ENCODE data around the gene AOPEP.

Gene AOPEP

DNA sequence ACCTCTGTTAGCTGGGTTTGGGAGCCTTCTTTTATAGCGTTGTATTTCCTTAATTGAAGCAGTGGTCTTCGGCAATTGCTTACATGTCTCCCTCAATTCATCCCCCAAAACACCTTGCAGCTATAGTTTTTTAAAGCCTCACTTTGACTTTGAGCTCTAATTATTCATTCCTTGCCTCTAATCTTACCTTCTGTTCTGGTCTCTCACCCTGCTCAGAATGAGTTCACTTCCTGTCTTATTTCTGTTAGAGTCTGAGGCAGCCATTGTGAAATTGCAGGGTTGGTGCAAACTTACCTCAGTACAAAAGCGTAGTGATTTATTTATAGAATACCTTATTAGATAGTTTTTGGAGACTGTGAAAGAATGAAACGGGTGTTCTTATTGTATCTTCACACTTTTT lies 35.0 kb downstream of the AOPEP start:
- DNase-seq, result no peak

DNA sequence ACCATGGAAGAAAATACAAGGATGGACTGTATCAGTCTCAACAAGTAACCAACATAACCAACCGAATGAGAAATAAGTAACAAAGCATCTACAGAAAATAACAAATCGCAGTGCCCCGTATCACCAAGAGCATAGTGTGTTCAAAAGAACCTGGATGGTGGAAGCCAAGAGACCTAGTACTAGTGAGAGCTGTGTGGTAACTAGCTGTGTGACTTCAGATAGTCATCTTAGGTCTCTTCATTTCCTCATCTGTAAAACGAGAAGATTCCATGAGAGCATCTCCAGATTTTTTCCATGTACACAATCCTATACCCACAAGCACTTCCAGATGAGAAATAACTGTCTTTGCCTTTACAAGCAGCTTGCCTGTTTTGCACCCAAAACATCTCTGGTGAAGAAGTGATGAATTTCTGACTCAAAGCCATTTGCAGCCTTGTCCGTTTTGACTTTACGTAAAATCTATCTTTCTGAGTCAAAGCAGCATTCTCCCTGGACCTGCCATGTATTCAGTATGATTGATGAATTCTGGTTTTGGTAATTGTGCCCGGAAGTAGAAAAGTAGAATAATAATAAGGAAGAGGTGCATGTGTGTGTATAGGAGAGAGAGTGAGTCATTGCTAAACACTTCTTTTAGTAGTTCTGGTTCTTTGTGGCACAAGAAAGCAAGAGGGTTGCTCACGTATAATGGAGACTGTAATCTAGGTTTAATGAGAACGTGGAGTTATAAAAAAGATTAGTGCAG lies 41.0 kb downstream of the AOPEP start:
- DNase-seq, result no peak

DNA sequence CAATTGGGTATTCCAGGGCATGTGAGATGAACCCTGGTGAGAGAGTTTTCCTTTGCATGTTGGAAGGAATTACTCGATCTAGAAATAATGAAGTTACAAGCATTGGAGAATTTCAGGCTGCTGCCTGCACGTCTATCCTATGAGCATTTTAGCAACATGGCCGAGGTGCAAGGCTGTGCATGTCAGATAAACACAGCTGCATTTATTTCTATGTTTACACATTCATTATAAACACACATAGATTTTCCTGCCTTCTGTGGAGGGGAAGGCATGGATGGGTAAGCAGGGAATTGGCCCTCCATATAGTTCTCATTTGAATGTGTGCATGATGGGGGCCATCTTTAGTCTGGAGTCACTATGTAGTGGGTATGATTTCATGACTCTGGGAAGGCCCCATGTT lies 42.3 kb downstream of the AOPEP start:
- DNase-seq, result no peak

DNA sequence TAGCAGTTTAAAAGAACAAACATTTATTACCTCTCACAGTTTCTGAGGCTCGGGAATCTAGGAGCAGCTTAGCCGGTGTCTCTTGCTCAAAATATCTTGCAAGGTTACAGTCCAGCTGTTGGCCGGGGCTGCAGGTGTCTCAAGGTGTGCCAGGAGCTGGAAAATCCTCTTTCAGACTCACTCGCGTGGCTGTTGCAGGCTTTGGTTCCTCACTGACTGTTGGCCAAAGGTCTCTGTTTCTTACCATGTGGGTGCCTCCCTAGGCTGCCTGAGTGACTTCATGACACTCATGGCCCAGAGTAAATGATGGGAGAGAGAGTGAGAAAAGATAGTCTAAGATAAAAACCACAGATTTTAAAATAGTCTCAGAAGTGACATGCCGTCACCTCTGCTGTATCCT lies 43.8 kb downstream of the AOPEP start:
- DNase-seq, result no peak

DNA sequence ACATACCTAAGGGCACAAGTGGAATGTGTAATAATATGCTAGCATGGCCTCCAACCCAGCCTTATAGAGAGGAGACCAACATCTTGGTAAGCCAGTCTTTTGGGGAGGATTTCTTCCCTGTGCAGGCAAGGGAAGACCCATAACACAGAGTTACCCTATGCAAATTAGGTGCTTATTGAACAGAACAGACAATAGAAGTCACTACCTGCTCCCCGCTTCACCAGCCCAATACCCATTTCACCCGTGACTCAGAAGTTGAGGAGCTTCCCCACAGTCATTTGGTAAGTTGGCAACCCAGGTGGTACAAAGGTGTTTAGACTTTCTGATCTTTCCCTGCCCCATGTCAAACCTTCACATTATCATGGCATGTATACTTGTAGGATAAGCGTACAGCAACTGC lies 44.6 kb downstream of the AOPEP start:
- DNase-seq, result no peak

DNA sequence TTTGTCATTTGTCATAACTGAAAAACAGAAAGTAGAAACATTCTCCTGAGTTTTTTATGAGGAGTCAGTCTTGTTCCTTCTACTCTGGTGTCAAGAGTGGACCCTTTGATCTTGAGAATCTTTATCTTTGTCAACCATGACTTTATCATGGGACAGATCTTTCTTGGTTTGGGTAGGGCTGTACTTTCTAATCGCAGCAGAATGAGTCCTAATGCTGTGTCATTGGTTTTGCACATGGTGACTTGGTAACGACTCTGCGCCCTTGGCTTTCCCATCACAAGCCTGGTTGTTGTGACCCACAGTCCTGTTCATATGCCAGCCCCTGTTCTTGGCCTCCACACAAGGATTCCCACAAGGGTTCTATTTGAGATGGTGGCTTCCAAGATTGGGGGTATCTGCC lies 45.6 kb downstream of the AOPEP start:
- DNase-seq, result no peak

DNA sequence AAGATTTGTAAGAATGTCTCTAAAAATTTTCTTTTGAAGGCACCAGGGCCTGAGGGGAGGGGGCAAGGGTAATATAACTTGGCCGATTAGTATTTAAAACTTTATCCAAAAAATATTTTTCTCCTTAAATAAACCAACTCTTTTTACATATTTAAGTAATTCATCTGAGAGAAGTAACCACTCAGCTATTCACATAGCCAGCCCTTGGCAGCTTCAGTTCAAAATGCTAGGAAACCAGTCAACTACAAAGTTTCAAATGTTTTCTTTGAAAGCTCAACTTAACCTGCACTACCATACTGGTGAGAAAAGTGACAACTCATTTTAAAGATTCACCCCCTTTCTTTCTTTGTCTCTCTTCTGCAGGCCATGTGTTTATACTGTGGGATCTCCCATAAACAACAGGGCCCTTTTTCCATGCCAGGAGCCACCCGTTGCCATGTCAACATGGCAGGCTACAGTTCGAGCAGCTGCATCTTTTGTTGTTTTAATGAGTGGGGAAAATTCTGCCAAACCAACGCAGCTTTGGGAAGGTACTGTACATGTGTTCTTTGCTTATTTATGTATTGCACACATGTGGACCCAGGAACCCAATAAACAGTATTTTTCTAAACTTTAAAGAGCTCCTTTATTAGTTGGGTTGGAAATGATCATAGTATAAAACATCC lies 46.3 kb downstream of the AOPEP start:
- DNase-seq, result no peak

DNA sequence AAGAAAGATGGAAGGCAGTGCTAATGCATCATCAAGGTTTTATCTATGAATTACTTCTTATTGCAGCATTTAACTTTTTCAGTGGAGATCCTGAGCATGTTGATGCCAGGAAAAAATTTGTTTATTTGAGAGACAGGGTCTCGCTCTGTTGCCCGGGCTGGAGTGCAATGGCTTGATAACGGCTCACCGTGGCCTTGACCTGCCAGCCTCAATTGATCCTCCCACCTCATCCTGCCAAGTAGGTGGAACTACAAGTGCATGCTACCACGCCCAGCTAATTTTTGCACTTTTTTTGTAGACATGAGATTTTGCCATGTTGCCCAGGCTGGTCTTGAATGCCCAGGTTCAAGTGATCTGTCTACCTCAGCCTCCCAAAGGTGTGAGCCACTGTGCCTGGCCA lies 47.2 kb downstream of the AOPEP start:
- no peak for DNase-seq

DNA sequence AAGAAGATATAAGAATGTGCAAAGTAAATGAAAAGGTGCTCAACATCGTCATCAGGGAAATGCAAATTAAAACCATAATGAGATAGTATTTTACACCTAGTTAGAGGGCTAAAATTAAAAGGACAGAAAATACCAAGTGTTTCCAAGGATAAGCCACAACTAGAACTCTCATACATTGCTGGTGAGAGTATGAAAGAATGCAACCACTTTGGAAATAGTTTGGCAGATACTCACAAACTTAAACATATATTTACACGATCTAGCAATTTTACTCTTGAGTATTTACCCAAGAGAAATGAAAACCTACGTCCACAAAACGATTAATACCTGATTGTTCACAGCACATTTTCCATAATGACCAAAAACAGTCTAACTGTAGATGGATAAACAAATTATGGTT lies 51.5 kb downstream of the AOPEP start:
- DNase-seq, result no peak

DNA sequence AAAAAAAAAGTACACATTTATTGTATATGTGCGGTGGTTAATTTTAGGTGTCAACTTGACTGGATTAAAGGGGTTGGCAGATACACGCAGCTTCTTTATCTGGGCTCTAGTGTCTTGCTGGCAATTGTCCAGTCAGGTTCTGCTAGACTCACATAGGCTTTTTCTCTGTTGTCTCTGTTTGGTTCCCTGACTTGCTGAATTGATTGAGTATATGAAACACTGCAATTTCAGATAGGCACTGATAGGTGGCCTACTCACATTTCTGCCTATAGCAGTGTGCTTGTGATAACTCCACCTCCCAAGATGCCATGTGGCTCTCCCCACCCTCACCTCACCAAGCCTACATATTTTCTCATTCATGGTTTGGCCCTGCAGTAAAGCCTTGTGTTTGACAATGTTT lies 52.5 kb downstream of the AOPEP start:
- DNase-seq, result no peak

DNA sequence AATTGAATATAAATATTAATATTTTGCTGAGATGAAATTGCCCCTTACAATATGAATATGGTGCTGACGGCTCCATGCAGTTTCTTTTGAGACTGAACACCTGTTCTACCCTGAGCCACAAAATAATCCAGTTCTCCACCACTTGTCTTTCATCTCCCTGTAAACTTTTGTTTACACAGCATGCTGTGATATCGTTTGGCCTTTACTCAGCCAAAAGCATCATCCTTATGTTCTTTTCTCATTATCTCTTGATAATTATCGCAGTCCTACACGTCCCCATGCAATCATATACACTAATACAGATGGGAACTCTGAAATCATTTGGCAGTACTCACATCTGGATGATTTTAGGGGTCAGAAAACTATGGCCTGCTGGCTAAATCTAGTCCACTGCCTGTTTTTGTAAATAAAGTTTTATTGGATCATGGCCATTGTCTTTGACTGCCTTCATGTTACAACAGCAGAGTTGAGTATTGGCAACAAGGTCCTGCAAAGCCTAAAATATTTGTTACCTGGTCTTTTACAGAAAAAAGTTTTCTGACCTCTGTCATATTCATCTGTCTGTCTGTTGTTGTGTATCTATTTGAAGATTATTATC lies 53.3 kb downstream of the AOPEP start:
- no peak for DNase-seq

DNA sequence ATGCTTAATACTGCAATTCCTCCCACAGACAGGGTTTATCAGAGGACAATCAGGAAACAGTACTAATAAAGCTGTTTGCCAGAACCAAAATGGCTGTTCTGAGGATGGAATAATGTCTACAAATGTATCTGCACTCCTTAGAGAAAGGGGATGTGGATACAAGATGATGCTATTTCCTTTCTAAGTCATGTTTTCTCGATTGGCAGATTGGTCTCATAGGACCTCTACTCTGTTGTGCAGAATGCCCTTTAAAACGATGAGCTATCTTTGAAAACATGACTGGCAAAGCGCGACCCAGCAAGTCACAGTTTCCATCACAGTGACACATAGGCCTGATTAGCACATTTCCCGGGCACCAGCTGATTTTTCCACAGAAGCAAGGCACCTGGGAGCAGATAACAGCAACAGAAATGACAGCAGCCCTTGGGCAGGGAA lies 54.0 kb downstream of the AOPEP start:
- DNase-seq, result no peak

DNA sequence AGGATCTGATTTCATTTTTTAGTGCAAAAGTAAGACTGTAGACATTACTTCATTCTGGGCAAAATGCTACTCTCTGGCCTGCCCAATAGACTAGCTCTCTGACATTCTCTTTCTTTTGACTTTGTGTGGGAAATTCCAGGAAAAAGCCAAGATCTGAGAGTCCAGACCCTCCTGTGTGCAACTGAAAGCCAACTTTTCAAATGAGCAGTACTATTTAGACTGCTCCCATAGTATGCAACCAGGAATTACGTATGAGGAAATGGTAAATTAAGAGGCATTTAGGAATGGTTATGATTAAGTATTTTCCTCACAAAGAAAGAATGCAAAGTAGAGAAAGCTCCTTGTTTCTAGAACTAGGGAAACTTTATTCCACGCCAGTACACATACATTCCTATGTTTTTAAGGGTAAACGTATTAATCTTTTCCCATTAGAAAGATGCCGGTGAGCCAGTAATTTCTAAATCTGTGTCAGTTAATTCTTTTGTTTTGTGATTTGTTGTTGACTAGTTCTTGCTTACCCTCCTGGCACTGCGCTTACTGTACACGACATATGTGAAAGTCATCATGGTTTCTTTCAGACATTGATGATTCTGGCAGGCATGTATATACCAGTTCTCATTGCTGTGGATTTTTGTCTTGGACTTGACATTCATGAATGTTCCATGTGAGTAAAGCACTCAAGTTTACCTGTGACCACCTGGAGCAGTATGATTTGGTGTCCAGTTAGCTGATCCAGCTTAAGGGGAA lies 56.0 kb downstream of the AOPEP start:
- no peak for DNase-seq

DNA sequence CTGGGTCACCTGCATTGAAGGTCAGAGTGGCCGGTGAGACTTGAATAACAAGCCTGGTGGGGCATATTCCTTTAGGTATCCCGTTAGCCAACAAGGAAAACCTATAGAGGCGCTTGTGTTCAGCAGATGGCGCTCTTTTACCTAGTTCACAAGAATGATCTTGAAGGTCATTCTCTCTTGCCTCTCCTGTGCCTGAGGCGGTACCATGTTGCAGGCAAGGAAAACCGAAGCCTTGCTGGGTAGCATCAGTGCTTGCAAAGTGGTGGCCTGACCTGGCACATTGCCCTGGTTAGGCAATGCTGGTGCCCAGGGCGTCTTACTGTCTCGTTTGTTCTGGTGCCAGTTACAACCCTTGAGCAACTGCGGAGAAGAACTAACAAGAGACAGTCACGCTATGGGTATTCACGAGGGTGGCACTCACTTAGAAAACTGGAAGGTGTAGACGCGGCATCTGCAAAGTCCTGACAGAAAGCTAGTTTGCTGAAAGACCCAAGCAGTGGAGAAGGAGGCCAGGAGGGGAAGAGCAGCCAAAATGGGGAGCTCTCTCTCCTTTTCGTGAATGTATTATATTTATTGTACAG lies 56.7 kb downstream of the AOPEP start:
- peak; percentile 73 for DNase-seq

DNA sequence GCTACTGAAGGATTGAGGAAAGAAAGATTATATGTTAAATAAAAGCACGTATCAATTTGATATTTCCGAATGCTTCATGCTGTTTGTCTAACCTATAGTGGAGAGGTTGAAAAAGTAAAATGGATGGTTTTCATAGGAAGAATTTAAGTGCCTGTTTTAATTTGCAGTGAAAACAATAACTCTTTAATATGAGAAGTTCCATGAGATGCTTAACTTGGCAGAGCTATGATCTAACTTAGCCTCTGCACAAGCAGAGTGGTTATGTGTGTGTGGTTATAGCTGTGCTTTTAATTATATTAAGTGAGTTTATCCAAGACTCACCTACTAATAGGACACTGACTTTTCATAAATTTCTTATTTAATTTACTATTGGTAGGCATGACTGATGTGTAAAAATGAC lies 57.4 kb downstream of the AOPEP start:
- no peak for DNase-seq

DNA sequence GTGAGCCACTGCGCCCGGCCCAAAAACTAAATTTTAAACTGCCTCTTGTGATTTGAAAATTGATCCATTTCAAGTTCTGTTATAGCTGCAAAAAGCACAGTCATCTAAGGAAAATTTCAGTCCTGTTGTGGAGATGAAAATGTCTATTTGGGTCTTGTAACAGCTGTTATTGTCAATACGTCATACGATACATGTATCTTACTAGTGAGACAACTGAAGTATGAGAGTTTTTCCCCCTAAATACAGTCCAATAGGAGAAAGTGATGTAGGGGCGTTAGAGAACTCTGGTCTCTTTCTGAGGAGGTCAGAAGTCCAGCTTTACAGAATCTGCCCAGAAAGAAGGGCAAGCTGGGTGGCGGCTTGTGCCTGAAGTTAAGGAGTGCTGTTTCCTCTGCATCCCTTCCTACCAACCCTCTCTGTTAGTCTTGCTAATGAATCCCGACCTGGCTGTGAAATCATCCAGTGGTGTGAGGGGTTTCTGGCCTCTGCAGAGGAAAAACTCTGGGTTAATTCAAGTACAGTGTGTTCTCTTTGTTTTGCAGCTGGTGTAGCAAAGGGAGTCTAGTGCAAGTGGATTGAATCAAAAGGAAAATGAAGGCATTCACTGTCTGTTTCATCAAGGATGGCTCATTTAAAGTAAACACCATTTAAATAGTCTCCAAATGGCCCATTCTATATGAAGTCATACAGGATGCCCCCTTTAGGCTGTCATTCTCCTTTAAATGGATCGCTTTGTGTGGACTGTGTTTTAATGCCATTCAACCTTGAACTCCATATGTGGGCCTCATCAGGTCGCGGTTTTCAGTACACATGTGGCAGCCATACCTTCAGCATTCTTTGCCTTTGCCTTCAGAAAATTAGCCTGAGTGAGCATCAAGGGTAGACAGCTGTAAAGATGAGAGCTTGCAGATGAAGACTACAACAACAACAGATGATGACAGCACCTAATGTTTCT lies 59.0 kb downstream of the AOPEP start:
- DNase-seq, result no peak

DNA sequence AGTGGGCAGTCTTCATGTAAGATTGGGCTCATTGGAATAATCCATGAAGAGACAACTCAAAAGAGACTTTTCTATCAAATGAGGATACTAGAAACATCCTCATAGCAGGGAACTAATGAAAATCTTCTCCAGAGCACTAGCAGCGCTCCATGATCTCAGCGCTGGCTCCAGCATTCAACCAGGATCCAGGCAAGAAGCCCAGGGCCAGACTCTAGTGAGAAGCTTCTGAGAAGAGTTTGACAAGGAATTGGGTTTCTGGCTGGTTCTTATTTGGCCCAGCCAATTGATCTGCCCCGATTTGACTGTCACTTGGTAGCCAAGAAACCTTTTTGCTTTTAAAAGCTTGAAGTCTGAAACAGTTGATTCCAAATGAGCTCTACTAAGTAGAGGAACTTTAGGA lies 60.1 kb downstream of the AOPEP start:
- DNase-seq, result no peak

DNA sequence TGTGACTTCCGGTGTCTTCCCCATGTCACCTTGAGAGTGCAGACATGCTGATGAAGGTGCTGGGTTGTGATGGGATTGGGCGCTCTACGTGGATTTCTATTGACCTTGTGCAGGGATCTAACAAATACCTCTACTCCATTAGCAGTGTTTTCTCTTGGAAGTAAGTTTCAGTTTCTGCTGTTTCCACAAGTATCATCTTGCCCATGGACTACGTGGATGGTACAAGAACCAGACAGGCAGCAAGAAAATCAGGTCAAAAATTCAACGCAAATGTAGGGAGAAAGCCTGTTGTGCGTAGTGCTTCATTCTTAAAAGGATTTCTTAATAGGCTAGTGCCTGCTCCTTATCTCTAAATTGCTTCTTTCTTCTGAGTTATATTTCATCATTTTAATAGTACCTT lies 60.8 kb downstream of the AOPEP start:
- no peak for DNase-seq

DNA sequence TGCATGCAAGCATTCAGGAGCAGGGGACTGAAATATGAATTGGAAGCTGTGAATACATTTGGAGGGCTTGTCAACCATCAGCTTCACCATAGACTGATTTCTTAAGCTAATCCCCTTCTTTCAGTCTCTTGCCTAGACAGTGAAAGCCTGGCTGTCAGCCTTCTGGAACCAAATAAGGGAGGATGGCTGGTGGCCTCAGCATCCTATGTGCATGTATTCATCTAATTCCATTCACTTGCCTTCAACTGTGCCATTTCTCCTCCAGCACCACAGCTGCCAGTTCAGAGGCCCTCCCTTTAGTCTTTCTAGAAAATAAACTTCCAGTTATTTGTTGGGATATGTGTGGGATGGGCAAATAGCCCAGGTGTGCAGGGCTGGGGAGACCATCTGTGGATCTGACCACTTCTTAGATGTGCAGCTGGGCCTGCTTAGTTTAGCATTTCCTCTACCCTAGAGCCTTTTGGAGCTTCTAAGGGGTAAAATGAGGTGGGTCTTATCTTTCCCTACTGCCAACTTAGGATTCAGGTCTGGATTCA lies 62.1 kb downstream of the AOPEP start:
- DNase-seq, result no peak

DNA sequence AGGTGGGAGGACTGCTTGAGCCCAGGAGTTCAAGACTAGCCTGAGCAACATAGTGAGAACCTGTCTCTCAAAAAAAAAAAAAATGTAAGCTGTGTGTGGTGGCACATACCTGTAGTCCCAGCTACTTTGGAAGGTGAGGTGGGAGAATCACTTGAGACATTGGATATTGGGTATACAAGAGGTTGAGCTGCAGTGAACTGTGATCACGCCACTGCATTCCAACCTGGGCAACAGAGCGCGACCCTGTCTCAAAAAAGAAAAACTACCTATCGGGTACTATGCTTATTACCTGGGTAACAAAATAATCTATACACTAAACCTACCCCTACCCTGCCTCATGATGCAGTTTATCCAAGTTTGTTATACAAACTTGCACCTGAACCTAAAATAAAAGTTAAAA lies 64.9 kb downstream of the AOPEP start:
- no peak for DNase-seq

DNA sequence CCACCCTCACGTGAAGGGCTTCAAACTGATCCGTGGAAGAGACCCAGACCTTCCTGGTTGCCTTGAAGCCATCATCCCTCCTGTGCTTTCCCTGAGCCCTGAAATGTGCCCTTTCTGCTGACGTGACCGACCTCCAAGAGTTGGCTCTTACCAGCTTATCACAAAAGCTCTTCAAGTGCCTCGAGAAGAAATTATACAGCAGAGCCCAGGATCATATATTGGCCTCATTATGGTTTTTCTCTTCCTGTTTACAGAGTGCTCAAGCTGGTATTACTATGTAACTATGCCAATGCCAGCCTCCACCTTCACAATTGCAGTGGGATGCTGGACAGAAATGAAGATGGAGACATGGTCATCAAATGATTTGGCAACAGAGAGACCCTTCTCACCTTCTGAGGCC lies 66.0 kb downstream of the AOPEP start:
- no peak for DNase-seq
